Right renal cortex interstitium (tissue), 3 donors: ENCODE data around the gene ZNF407. TPM values are rescaled to one million over a fixed set of nuclear protein-coding genes. Genes with fewer than 3 reads are reported as not detected.
A peak's percentile ranks its signal among the peaks of the same experiment; 100 is the strongest.

Experiments
- DNase-seq, 3 donors: peaks; one replicate each; pipeline ENCODE4 v3.0.0-alpha.2; 2013; ENCODE audit warnings: low read depth in 3 of 3, low spot score in 2 of 3
- polyA plus RNA-seq, 3 donors: library from polyadenylated mRNA; unstranded; fragments of 120-200 nt; gene quantifications; one replicate each; pipeline ENCODE4 v1.2.1, GENCODE V29; 2013; ENCODE audit not compliant: insufficient read length in 3 of 3

Gene ZNF407
- polyA plus RNA-seq, 3 donors: 9.9 to 11.6 (median 10.9) TPM

DNA sequence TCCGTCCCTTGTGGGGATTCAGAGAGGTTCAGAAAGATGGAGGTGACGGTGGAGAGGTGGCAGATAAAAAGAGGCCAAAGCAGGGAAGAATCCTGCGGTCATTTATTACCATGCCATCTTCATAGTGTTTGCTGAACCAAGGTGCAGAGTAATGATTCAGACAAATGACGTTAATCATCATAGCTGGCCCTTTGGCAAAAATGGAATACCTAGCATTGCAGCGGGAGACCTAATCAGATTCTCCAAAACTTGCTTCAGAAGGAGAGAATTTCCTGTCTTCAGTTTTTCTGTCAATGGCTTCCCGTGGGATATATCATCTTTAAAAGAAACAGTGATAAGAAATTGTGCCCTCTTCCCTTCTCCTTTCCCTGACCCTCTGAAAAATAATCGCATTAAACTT, 435.8 kb downstream of the ZNF407 start:
- DNase-seq: no peak

DNA sequence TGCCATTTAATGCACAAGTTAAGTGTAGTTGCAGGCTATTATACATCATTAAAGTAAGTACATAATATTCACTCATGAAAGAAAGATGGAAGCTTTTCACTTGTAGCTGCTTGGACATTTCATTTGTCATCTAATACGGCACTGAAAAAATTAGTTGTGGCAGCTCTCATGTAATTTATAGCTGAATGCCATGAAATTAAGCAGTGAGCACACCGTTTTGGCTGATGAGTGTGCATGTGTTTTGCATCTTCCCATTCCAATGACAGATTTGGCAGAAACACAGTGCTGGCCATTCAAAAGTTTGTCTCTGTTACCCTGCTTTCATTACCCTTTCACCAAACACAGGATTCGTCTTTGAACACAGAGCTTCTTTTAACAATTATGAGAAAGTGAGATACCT, 437.3 kb downstream of the ZNF407 start:
- no peak for DNase-seq

DNA sequence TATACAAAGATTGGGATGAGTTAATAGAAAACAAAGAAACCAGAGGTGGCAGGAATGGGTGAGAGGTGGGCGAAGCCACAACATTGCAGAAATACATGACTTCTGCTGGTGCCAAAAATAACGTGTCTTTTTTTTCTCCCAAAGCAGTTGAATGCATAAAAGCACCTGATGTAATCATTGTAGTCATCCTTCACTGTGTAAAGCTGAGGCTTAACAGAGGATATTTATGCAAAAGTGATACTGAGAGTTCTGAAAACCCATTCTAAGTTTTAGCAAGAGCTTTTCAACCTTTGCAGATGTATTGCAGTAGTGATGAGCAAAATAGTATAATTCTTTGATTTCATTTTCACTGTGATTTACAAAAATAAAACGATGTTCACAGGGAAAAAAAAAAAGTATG, 438.3 kb downstream of the ZNF407 start:
- no peak for DNase-seq

DNA sequence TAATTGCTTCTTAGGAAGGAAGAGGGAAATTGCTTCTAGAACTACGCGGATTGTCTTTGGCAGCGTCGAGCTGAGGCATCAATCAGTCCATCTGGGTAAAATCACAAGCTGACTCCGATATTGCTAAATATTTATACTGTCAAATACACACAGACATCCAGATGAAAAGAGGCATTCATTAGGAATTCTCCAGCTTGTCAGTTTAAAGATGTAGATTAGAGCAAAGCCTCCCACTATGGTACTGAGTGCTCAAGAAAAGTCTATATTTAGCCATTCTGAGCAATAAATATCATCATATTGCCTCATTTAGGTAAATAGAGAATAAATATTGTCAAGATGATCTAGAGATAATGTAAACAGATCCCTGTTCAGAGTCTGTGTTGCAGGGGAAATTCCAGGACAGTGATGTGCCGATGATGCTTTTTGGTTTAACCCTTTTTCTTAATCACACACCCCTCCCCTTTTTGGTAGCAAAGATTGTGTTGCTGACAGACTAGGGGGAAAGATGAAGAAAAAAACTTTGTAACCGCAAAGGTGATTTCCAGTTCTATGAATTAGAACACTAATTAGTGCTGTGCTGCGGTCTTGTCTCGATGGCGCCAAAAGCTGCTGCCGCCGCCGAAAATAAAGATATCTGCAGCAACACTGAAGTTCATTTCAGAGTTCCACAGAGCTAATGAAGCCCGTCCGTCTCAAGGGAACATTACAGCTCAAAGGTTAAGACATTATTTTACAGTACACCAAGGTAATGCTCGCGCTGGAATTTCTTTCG, 439.4 kb downstream of the ZNF407 start:
- peak in 1 of 3 donors; percentile 6 for DNase-seq

DNA sequence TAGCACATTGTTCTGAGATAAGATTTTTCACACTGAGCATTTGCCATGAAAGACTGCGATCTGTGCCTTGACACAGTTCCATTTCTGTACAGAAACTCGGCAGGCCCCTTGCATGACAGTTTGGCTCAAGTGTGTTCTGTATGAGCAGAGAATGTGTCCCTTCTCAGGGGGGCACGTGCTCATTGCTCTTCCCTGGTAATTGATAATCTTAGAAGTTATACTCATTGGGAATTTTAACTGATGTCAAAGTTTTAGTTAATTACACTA, 440.0 kb downstream of the ZNF407 start:
- no peak for DNase-seq

DNA sequence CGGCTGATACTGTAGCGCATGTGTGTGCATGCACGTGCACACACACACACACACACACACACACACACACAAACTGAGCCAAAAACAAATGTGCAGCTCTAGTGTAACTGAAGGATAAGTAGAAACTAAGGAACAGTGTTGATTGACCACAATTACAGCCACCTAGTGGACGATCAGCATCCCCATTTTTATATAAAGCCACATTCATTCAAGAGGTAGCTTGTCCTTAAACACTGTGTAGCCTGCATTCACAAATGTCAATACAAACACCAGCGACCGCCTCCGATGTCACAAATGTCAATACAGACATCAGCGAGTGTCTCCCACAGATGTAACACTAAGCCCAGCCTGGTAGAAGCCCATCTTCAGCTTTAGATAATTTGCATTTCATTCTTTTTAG, 443.9 kb downstream of the ZNF407 start:
- no peak for DNase-seq

DNA sequence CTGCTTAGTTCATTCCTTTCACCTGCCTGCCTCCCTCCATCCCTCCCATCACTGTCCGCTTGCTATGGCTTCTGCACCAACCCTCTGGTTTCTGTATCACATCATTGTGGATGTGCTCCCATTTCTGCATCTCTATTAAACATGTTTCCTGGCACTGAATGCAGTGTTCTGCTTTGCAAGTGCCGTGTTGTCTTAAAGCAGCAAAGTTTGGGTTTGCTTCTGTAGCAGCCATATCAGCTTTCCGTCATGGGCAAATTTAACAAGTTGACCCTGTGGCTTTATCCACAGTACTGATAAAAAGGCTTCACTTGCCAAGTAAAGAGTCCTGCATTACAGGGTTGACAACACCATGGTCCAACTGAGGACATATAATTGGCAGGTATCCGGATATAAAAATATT, 445.8 kb downstream of the ZNF407 start:
- no peak for DNase-seq

DNA sequence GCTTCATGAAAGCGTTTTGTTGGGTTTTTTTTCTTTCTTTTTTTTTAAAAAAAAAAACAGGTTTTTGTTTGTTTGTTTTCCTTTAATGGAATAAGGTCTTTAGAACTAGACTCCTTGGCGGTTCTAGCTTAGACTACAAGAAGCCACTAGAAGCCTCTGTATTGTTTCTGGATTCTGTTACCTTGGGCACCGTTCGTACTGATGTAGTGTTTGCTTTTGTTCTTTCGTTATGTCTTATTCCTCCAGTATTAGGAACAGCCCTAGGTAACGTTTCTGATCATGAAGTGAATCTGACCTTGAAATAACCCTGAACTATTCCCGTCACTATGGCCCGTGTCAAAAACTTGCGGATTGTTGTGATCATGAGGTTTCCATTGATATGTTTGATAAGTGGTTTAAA, 446.6 kb downstream of the ZNF407 start:
- DNase-seq: no peak

DNA sequence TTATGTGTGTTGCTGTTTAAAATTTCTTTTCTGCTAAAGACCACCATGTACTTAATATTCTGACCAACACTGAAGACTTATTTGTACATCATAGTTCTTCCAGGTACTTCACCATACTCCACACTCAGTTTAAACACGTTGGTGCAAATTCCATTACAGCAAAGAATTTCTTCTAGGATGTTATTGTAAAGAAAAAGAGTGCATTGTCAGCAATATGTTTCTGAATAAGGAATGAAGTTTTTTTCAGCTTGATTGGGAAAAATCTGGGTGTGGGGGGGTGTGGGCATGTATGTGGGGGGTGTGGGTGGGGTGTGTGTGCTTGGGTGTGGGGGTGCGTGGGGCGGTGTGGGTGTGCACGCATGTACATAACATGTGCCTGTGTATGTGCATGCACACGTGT, 447.1 kb downstream of the ZNF407 start:
- DNase-seq: no peak

DNA sequence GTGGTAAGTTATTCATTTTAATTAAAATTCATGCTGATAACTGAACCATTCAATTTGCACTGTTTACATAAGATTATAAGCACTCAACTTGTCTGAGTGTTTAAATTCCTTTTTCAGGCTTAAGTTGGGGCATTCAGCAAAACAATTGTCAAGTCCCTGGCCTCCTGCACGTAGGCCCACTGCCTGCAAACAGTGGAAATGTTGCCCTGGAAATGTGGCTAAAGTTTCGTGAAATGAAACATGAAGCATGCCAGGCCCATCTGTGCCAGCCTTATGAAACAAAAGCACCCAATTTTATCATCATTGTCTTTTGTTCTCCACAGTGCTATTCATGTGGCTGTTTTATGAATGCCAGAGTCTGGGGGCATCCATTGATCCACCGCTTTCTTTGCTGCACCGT, 447.6 kb downstream of the ZNF407 start:
- no peak for DNase-seq

DNA sequence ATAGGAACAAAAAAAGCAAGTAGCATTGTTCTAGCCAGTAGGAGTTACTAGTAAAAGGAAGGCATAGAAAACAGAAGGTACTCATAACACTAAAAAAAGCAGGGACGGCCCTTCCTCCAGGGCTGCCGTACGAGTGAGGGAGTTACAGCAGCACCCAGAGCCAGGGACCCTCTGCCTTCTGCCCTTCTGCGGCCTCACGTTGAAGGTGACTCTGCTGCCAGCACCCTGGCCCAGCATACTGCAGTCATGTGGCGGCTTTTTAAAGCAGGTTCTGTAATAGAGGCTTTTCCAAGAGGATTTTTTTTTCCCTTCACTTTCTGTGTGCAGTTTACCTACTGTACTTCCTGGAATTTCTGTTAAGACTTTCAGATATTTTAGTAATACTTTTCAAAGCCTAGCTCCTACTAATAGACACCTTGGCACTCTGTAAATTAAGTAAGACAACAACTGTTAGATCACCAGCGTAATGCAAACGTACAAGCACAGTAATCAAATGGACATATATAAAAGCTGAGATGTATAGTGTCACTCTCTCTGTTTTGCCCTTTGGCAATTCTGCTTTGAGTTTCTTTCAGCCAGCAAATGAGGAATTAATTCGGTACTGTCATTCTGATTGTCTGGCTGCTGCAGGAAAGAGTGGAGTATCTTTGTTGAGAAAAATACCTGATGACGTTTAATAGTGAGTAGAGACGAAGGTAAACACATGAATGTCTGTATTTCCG, 449.7 kb downstream of the ZNF407 start:
- no peak for DNase-seq

DNA sequence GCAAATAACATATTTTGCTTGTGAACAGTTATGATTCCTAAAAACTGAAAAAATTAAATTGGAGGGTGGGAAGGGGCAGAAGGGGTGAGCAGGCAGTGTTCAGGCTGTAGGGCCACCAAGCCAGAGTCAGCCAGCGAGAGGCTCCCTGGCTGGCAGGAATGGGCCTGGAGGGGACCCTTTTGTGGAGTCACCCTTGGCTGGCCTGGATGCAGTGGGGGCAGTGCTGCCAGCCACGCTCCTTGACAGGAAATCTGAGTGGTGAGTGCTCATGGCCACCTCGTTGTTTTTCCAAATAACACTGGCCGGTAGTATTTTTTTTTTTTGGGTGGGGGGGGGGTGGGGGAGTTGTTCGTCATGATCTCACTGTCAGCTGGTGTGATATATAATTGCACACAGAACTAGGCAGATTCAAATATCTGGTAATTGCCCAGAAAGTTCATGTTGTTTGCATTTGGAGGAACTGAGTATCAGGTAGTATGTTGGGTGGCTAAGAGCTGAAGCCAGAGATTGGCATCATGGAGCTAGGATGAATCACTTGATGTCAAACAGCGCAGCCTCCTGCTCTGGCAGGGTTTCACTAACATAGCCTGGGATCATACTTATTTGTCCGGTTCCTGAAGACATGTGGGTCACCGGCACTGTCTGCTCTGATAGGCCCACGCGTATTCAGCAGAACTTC, 451.2 kb downstream of the ZNF407 start:
- DNase-seq: no peak

DNA sequence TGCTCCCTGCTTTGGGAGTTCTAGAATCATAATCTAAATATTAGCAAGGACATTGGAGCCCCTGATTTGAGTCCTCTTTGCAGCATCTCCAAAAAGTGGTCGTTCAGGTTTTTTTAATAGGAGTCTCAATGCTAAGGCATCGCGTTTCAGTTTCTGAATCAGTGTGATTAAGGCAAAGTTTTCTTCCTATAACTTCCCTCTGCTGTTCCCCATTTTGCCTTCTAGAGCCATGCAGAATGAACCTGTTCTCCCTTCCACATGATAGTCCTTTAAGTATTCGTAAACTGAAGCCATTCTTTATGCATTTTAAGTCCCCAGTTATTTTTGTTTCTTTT, 451.8 kb downstream of the ZNF407 start:
- DNase-seq: no peak

DNA sequence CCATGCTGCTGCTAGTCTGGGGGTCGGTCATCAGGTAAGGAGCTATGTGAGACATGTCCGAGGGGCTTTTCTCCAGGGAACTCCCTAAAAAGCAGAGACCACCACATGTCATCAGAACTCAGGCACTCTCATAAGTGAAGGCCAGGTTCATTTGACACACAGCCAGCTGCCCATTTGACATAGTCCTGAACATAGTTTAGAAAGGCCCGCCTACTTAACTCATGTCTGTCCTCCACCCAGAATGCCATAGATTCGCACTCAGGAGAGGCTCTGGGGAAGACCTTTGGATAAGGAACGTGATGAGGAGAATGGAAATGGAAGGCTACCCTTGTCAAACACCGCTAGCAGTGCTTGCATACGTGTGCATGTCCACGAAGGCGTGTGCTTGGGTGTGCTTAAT, 454.1 kb downstream of the ZNF407 start:
- no peak for DNase-seq

DNA sequence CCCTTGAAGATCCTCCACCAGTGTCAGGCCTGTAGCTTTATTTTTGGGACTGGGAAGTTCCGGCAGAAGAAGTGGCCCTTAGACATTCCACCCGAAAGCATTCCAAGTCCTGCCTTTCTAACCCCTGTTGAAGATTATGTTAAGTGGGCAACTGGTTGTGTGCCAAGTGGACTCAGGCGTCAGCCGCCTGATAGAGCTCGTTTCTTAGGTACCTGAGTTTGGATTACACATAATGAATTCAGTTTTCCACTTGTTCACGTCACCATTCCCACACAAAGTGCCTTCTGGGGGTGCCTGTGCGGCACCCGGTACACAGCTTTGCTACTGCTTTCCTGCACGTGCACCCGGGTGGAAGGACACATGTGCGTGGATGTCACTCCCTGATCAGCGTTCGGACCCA, 454.8 kb downstream of the ZNF407 start:
- no peak for DNase-seq

DNA sequence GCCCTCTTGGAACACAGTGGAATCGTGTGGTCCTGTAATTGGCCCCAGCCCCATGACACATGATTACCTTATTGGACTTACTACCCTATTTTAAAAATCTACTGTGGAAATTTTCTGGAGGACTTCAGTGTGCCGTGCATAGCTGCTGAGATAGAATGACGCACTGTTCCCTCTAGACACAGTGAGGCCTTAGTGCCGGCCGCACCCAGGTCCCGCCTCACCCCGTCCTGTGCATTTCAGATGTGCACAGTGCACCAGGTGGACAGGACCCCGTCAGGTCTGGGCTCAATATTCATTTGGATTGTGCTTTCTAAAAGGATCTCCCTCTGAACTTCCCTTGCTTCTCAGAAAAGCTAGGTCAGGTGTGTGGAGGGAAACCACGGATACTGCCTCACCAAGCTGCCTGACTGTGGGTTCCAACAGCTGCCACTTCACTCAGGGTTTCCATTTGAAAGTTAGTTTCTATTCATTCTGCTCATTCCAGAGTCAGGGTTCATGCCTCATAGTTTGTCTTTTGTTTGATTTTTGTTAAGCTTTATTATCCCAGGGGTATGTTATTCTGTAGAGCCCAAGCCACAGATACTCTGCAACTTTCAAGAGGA, 455.5 kb downstream of the ZNF407 start:
- DNase-seq: no peak

DNA sequence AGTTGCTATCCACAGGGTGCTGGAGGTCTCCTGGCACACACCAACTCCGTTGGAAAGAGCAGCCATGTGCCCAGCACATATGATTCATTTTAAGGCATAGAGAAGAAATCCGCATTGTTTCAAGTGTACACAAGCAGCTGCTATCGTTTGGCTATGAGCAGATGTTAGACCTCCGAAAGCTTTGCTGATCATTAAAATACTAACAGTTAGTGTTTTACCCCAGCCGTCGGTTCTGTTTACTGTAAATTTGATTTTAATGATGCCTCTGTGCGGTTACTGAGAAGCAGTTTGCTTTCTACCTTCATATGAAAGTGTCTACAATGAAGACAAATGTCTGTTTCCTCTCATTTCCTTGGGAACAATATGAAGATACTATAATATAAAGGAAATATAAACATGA, 456.4 kb downstream of the ZNF407 start:
- DNase-seq: no peak

DNA sequence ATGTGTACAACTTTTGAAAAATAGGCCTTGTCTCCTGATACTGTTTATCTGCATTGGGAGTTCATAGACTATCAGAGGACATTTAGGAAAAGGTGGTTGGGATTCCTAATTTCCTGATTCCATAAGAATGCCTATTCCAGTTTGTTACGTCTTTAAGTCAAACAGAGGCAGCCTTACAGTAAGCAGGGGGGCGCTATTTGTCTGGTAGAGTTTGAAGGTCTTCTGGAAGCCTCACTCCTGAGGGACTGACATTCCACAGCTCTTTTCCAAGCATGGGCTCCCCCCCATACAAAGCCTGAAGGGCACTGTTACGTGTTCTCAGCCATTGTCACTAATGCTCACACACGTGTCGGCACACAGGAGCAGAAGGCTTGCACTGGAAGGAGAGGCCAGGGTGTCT, 456.9 kb downstream of the ZNF407 start:
- DNase-seq: no peak

DNA sequence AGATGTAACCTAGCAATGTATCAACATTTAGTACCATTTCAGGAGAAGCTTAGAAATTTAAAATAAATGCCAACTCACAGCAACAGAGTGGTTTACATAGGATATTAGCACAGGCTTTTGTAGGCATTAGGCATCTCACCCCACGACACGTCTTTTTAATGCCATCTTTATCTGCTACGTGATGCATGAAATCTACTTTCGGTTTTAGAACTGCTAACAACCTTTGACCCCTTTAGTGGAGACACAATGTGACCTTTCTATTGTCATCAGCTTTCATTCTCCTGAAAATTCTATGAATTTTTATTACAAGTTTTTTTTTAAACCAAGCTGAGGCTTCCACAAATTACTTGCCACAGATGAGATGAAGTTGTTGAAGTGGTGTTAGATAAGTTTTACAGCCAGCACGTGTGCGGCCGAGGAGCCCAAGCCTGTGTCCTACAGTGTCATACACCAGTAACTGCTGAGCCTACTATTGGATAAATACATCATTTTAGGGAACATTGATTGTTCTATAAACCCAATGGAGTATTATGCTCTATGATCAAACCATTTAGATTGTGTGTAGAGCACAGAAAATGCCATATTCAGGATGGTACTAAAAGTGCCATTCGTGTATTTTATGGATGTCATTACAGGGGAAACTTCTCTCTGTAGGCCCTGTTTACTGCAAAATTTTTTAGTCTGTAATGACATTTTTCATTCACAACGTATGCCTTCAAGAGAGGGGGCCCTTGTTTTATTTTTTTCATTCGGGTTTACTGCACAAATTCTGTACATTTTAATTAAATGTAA, 459.7 kb downstream of the ZNF407 start:
- no peak for DNase-seq

DNA sequence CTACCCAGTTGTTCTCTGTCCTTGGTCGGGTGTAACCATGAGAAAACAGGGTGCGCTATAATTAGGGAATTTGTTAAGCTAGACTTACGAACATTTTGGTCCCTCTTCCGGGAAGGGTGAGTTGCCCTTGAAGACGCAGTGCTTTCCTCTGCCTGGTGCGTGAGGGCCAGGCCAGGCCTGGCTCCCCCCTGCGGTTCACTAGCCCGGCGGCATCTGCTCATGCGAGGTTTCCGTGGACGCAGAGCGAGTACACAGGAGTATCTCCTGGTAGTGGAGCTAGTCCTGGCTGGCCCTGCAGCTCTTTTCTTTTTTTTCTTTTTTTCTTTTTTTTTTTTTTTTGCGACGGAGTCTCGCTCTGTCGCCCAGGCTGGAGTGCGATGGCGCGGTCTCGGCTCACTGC, 462.5 kb downstream of the ZNF407 start:
- DNase-seq: no peak

DNA sequence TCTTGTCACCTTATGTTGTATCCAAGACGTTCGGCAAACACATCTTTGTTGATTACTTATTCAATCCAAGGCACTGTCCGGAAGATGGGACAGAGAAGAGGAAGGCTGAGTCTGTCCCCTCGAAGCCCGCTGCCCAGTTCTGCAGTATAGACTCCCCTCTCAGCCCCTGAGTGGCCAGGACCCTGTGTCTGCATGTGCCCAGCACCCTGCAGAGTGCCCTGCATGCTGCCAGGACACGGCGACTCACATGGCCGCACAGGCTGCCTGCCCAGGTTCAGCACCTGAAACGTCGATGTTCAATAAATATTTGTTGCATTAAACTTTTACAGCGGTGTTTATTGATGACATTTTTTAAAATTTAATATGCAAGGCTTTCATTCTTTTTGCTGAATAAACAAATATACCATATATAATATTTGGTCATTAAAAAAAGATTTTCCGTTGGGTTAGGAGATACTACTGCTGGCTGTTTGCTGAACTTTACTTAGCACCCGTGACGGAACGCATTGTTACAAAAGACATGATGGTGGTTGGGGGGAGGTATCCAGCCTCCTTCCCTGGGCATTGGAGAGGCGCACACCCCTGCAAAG, 464.7 kb downstream of the ZNF407 start:
- no peak for DNase-seq
